NCI-H2171 (cell line): ENCODE measurements around the gene DNAJB12.
A peak's percentile ranks its signal among the peaks of the same experiment; 100 is the strongest.
"Not testable (repeated sequence)": the region's sequence is repeated elsewhere in the genome, so short reads cannot be mapped to it uniquely, and the experiment has no call there.

Source experiments
- DNase-seq: peaks from one replicate; lab custom pipeline; 2025; lab: John Stamatoyannopoulos, UW

The DNAJB12 gene

DNA sequence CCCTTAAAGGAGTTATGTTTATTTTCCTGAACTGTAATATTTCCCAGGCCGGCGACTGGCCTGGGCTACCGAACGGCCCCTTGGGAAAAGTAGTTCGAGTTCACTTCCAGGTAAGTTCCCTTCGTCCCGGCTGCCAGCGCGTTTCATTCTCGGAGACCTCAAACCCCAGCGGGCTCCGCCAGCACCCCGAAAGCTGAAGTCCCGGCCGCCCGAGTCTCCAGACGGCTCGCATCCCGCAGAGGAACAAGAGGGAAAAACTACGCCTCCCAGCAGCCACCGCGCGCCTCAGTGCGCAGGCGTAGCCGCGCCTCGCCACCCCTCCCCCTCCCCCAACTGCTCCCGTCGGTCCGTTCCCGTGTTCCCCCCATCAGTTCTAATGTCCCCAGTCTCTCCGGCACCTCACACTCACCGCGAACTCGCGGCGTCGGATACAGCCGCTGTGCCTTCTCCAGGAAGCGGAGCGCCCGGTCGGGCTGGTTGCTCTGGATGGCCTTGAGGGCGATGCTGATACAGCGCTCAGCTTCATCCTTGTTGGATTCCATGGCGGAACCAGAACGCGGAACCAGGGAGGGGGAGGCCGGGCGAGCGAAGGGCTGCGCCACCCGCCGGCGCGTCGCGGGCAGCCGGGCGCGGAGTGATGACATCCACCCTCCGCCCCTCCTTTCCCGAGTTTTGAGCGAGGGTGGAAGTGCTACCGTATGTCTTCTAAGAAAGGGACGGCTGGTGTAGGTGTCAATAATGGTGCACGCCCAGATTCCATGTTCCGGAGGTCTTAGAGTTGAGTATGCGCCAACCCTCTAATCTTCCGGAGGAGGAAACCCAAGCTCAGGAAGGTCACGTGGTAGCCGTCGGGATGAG, at the start of gene DNAJB12:
Gene DNAJB12 (minus strand): TSS at position 564 of the 858 bp plus-strand sequence. CDS start 22 bp downstream, at position 542.
- DNase-seq, result peak; percentile 86

- not testable (repeated sequence) for DNase-seq
These were observed 40.9 kb upstream of the DNAJB12 start for GRCh38 chr10:72395581-72395980.

DNA sequence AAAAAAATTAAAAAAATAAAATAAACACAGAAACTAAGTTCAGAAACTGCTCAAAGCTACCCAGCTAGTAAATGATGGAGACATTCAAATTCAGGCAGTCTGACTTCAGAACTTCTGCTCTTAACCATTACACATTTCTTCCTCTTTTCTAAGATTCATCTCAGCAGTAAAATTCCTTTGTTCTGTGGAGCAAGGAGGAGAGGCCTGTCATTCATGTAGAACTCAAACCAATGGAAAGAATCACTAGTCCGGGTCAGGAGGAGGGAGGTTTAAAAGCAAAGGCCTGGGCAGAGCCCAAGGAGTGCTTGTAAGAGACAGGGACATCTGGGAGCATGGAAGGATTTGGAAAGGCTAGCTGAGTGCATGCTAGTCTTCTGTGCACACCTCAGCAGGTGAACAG, 37.9 kb upstream of the DNAJB12 start:
- no peak for DNase-seq

GRCh38 chr10:72390764-72391163, 36.0 kb upstream of the DNAJB12 start:
- no peak for DNase-seq

- no peak for DNase-seq
These were observed 35.0 kb upstream of the DNAJB12 start for GRCh38 chr10:72389716-72390115.

DNA sequence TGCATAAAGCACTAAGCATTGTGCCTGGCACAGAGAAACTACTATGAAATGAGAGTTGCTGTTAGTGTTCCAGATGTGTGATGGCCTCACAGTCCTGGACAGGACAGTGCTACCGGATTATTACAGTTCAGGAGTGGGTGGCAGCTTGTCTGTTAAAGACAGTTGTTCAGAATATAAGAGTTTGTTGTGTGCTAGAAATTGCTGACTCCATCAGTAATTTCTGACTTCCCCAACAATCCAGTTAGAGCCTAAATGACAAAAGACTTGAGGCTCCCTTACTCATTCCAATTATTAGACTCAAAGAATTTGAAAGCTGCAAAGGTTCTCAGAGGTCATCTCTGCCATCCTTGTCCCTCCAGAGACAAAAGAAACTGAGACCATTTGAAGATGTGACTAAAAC, 34.3 kb upstream of the DNAJB12 start:
- DNase-seq, result no peak

GRCh38 chr10:72388062-72388461, 33.3 kb upstream of the DNAJB12 start:
- no peak for DNase-seq

DNA sequence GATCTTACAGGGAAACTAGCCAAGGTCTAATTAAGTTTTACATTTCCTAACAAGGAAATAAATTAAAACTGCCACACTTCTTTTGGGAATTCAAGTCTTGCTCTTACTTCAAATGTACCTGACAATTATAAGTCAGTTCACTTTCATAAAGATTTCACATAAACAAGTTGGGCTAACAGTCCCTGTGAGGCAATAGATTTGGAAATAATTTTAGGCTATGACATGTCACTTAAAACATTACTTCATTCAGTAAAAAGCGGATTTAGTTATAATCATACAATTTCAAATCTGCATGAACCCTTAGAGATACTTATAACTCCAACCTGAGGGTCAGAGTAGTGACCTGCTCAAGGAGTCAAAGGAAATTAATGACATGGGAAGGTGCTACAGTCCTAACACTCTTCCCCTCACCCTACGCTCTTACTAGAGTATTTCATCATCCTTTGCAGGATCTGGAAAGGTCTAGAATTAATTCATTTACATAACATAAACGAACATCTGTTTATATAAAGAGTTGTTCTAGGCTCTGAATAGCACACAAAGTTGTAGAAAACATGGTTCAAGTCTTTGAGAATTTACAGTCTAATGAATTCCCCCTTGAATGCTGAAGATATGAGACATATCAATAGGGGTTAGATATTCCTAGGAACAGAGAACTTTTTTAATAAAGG, 32.3 kb upstream of the DNAJB12 start:
- DNase-seq, result no peak

- no peak for DNase-seq
These were observed 31.0 kb upstream of the DNAJB12 start for GRCh38 chr10:72385724-72386123.

- not testable (repeated sequence) for DNase-seq
These were observed 30.3 kb upstream of the DNAJB12 start for GRCh38 chr10:72384982-72385381.

- no peak for DNase-seq
These were observed 25.1 kb upstream of the DNAJB12 start for GRCh38 chr10:72379776-72380175.

- no peak for DNase-seq
These were observed 24.3 kb upstream of the DNAJB12 start for GRCh38 chr10:72379062-72379461.

GRCh38 chr10:72375585-72375984, 20.9 kb upstream of the DNAJB12 start:
- no peak for DNase-seq

GRCh38 chr10:72375173-72375572, 20.5 kb upstream of the DNAJB12 start:
- no peak for DNase-seq

- DNase-seq, result no peak
These were observed 15.5 kb upstream of the DNAJB12 start for GRCh38 chr10:72370201-72370722.

DNA sequence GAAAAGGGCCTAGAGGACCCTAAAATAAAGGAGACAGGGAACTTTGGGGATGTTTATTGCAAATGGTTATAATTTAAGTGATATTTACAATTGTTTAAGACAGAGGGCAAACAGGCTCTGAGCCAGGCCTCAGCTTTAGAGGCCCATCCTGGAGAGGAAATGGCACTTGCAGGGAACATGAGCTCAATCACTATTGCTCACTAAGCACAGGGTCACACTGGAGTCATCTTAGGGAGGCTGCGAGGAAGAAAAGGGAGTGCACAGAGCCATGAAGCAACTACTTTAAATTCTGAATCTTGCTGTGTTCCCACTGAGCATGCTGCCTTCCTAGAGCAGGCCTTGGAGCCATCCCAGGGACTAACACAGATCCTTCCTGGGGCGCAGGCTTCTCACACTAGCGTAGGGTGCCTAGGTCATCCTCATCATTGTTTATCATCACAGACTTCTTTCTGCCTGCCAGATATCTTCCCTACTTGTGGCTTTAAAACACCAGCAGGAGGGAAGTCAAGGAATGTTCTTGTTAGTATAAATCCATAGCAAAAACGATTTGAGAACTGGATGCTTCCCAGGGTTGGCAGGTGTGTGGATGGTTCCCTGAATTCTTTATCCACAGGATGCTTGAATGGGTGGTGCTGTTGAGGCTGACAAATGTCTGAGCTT, 12.7 kb upstream of the DNAJB12 start:
- DNase-seq, result no peak

DNA sequence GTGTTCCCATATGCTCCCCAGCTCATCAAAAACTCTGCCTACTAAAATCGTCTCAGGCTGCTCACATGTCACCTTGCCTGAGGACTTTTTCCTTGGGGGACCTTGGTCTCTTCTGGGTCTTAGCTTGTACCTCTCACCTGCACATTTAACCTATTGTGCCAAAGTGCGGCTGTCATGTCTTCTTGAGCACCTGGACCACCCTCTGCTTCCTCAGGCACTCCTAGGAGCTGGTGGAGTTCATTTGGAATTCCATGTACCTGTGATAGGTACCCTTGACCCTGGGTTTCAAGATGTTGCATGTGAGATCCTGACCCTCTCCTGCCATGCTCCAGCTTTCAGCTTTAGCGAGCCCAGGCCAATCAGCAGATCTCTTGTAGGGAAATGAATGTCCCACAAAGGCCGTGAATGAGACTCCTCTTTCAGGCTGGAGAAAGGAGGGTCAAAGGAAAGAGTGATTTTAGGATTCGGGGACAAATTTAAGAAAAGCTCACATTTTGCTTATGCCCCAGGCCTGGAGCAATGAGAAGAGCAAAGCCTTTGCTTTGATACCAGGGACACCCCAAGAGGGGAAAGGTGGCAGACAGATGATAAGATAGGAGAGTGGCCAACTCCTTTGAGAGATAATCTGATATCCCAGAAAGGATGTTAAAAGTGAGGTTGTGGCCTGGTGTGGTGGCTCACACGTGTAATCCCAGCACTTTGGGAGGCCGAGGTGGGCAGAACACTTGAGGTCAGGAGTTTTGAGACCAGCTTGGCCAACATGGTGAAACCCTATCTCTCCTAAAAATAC, 10.6 kb upstream of the DNAJB12 start:
- no peak for DNase-seq

DNA sequence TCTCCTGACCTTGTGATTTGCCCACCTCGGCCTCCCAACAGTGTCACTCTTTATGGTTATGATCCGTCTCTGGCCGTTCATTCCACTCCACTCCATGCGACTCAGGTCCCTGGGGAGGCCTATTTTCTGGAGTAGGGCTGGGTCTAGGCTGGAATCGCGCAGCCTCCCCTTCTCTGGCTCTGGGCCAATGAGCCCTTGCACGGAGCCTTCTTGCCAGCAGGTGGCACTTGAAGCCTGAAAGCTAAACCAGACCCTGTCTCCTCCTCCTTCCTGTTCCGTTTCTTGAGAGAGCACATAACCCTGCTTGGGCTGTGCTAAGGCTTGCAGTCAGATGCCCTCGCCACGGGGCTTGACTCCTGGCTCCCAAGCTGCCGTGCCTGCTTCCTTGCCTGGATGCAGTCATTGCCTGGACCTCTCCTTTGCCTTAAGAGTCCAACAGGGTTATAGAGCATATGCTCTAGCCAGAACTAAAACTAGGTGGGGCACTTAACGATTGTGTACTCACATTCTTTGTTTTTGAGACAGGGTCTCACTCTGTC, 9.6 kb upstream of the DNAJB12 start:
- peak; percentile 92 for DNase-seq

DNA sequence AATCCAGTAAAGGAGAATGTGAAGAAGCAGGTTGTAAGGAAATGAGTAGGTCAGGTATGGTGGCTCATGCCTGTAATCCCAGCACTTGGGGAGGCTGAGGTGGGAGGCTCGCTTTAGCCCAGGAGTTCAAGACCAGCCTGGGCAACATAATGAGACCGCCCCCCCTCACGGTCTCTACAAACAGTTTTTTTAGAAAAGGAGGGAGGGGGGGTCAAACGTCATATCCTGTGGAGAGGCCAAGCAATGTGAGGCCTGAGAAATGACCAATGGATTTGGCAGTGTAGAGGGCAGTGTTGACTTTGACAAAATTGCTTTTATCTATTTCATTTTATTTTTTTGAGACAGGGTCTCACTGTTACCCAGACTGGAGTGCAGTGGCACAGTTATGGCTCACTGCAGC, 2.3 kb upstream of the DNAJB12 start:
- DNase-seq, result no peak

- DNase-seq, result no peak
These were observed 1.4 kb upstream of the DNAJB12 start for GRCh38 chr10:72356115-72356514.

DNA sequence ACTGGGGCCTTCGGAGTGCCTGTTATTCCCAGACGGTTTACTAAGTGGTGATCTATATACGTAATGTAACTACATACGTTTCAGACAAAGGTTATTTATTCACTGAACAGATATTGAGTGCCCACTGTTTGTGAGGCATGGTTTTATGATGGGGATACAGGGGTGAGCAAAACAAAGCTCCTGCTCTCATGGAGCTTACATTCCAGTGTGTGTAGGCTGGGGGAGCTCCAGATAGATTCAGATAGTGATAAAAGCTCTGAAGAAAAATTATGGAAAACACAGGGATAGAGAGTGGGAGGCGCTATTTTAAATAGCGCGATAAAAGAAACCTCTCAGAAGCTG, 466 bp upstream of the DNAJB12 start:
- DNase-seq, result no peak

- no peak for DNase-seq
These were observed 759 bp downstream of the DNAJB12 start for GRCh38 chr10:72353965-72354355.
